ENCODE data around the gene ADGRD1. TPM values are rescaled to one million over a fixed set of nuclear protein-coding genes. Genes with fewer than 3 reads are reported as not detected.

ADGRD1 gene
- total RNA-seq (2022; extraction: Qiagen RNA extraction; ENCODE audit: low read depth) = 0.18 to 0.66 TPM (median 0.47 TPM) in 5 replicates

GRCh38 chr12:130953771-130954543 is at the start of gene ADGRD1:
Gene ADGRD1, plus strand, starts transcription at chr12:130953907. Its CDS starts 559 bp downstream, at chr12:130954466.

Other genes starting within 250 kb of the ADGRD1 start
- gene RIMBP2, start 237.6 kb upstream of the ADGRD1 start, total RNA-seq (2022; extraction: Qiagen RNA extraction; ENCODE audit: low read depth) = 0.06 TPM in 1 of 5 replicates, not detected in the others
- 15.3 to 25.0 TPM (median 22.5 TPM) in 5 replicates for gene STX2, start 114.7 kb upstream of the ADGRD1 start, total RNA-seq (2022; extraction: Qiagen RNA extraction; ENCODE audit: low read depth)
- gene RAN, start 81.8 kb upstream of the ADGRD1 start, total RNA-seq (2022; extraction: Qiagen RNA extraction; ENCODE audit: low read depth) = 1,590 to 1,952 TPM (median 1,734 TPM) in 5 replicates